HepG2 (cell line): ENCODE results near the gene CLDND2. TPM values are rescaled to one million over a fixed set of nuclear protein-coding genes. Genes with fewer than 3 reads are reported as not detected.
A peak's percentile ranks its signal among the peaks of the same experiment; 100 is the strongest.

Experiments used
- CTCF ChIP-seq: sonication (generic); formaldehyde crosslinking; IDR thresholded peaks from 2 replicates; pipeline ENCODE4 v1.5.0; 2020; ENCODE audit warnings: mild to moderate bottlenecking, missing genetic modification reagents, moderate library complexity
- DMAP1 ChIP-seq: IDR thresholded peaks from 2 replicates; pipeline ENCODE4 v1.6.1; 2016
- GPN1 ChIP-seq: sonication (generic); formaldehyde crosslinking; IDR thresholded peaks from 2 replicates; pipeline ENCODE4 v1.5.1; 2020; ENCODE audit warnings: missing genetic modification reagents, borderline replicate concordance
- HINFP ChIP-seq: sonication (generic); formaldehyde crosslinking; IDR thresholded peaks from 2 replicates; pipeline ENCODE4 v1.4.0; 2020; ENCODE audit warnings: low read depth, mild to moderate bottlenecking, missing genetic modification reagents
- HMG20B ChIP-seq: conservative IDR thresholded peaks from 2 replicates; pipeline ENCODE4 v1.6.1; 2016; ENCODE audit warnings: missing genetic modification reagents, missing compliant biosample characterization
- MNT ChIP-seq: fragments of 450-650 bp; IDR thresholded peaks from 2 replicates; pipeline ENCODE4 v1.6.1; 2016
- NCOR1 ChIP-seq: fragments of 200-600 bp; sonication (generic); IDR thresholded peaks from 2 replicates; pipeline ENCODE4 v1.7.0; 2017; ENCODE audit warnings: antibody characterized with exemption, low read length, borderline replicate concordance
- PATZ1 ChIP-seq: sonication (generic); formaldehyde crosslinking; IDR thresholded peaks from 2 replicates; pipeline ENCODE4 v1.4.0; 2020; ENCODE audit warnings: missing genetic modification reagents
- PHF21A ChIP-seq: sonication (generic); formaldehyde crosslinking; IDR thresholded peaks from 2 replicates; pipeline ENCODE4 v1.5.0; 2020; ENCODE audit warnings: mild to moderate bottlenecking, missing genetic modification reagents
- POLR2G ChIP-seq: fragments of 200-400 bp; formaldehyde crosslinking; IDR thresholded peaks from 2 replicates; pipeline ENCODE4 v1.6.1; 2018; ENCODE audit warnings: mild to moderate bottlenecking, low read depth, low read length, moderate library complexity
- PRPF4 ChIP-seq: fragments of 200-400 bp; formaldehyde crosslinking; IDR thresholded peaks from 2 replicates; pipeline ENCODE4 v1.6.1; 2016; ENCODE audit warnings: low read length, low read depth; ENCODE audit not compliant: poor library complexity, severe bottlenecking
- RXRB ChIP-seq: IDR thresholded peaks from 2 replicates; pipeline ENCODE4 v1.6.1; 2016; ENCODE audit warnings: borderline replicate concordance, missing genetic modification reagents, missing compliant biosample characterization
- SATB2 ChIP-seq: sonication (generic); formaldehyde crosslinking; IDR thresholded peaks from 2 replicates; pipeline ENCODE4 v1.5.0; 2020; ENCODE audit warnings: missing genetic modification reagents
- TCF12 ChIP-seq, 2 experiments: fragments of 450-650 bp in 1 of 2; sonication (generic) in 1 of 2; formaldehyde crosslinking in 1 of 2; IDR thresholded peaks; 2 replicates each; pipeline versions ENCODE4 v1.6.1 to v1.8.0; 2017 to 2022; ENCODE audit warnings: antibody characterized with exemption in 1 of 2, mild to moderate bottlenecking in 1 of 2, missing genetic modification reagents in 1 of 2, moderate library complexity in 1 of 2
- THYN1 ChIP-seq: sonication (generic); formaldehyde crosslinking; IDR thresholded peaks from 2 replicates; pipeline ENCODE4 v1.8.1; 2023; ENCODE audit warnings: low read depth, mild to moderate bottlenecking, moderate library complexity, missing genetic modification reagents, borderline replicate concordance
- XRCC5 ChIP-seq: fragments of 200-400 bp; formaldehyde crosslinking; optimal IDR thresholded peaks from 2 replicates; pipeline ENCODE3; 2017; ENCODE audit warnings: mild to moderate bottlenecking, low read length
- ZMYM4 ChIP-seq: sonication (generic); formaldehyde crosslinking; IDR thresholded peaks from 2 replicates; pipeline ENCODE4 v1.8.1; 2023; ENCODE audit warnings: mild to moderate bottlenecking, missing genetic modification reagents
- ZNF12 ChIP-seq: sonication (generic); formaldehyde crosslinking; IDR thresholded peaks from 2 replicates; pipeline ENCODE4 v1.5.0; 2020; ENCODE audit warnings: missing genetic modification reagents
- ZNF225 ChIP-seq: sonication (generic); formaldehyde crosslinking; IDR thresholded peaks from 2 replicates; pipeline ENCODE4 v1.4.0; 2020; ENCODE audit warnings: mild to moderate bottlenecking, missing genetic modification reagents
- ZNF274 ChIP-seq: sonication (generic); formaldehyde crosslinking; IDR thresholded peaks from 2 replicates; pipeline ENCODE4 v1.5.1; 2020; ENCODE audit warnings: mild to moderate bottlenecking, missing genetic modification reagents
- ZNF432 ChIP-seq: sonication (generic); formaldehyde crosslinking; IDR thresholded peaks from 2 replicates; pipeline ENCODE4 v1.5.0; 2020; ENCODE audit warnings: missing genetic modification reagents, mild to moderate bottlenecking, borderline replicate concordance
- ZNF639 ChIP-seq: conservative IDR thresholded peaks from 2 replicates; pipeline ENCODE4 v1.6.1; 2018; ENCODE audit warnings: missing genetic modification reagents
- polyA plus RNA-seq, 8 experiments: library from polyadenylated mRNA; depleted of rRNA in 3 of 8; stranded (reverse) in 7 of 8; unstranded in 1 of 8; fragments of >200 nt; fragmentation: Illumina TruSeq in 4 of 8; extraction: Trizol in 4 of 8; gene quantifications; 2 replicates each; pipeline versions ENCODE4 v1.2.1 to v1.2.3, GENCODE V29; 2011 to 2016; ENCODE audit warnings: low read depth in 4 of 8, missing spikeins in 1 of 8, mixed read lengths in 1 of 8; ENCODE audit not compliant: insufficient read depth in 1 of 8
- total RNA-seq, 5 experiments: library from RNA; depleted of rRNA; stranded (reverse); fragments of >200 nt; fragmentation: Illumina TruSeq; extraction: Trizol; gene quantifications; 2 replicates each; pipeline ENCODE4 v1.2.3, GENCODE V29; 2016; ENCODE audit warnings: low read depth in 1 of 5

The CLDND2 gene
- total and polyA plus RNA-seq, 2 of the 13 experiments (the other 11 are each of a cell fraction or from before 2014, with no cell fraction given): 0.84 to 1.8 TPM

- TF ChIP-seq MNT: no peak
- TF ChIP-seq PATZ1 (CRISPR knock-in tag): peak; percentile 98
- no peak for TF ChIP-seq ZNF432 (CRISPR knock-in tag)
- peak; percentile 88 for TF ChIP-seq POLR2G
- no peak for TF ChIP-seq PHF21A
- TF ChIP-seq PRPF4: no peak
- 0 out of 2 replicates have a peak, but pooled peaks have one; percentile 5 for TF ChIP-seq ZNF12 (CRISPR knock-in tag)
- TF ChIP-seq HMG20B: 0 out of 2 replicates have a peak, but pooled peaks have one; percentile 4
- TF ChIP-seq GPN1 (CRISPR knock-in tag): no peak
- TF ChIP-seq ZNF639 (CRISPR knock-in tag): no peak; the same call in 1 of the 2 replicates
- no peak for TF ChIP-seq ZNF225
- TF ChIP-seq RXRB (CRISPR knock-in tag): peak; percentile 75
- TF ChIP-seq THYN1 (CRISPR knock-in tag): no peak
- peak; percentile 46; the same call in 1 of the 2 replicates for TF ChIP-seq DMAP1
- no peak for TF ChIP-seq ZMYM4 (CRISPR knock-in tag)
- peak; percentile 47; the same call in 1 of the 2 replicates for TF ChIP-seq HINFP (CRISPR knock-in tag)
- peak; percentile 63 for TF ChIP-seq CTCF (CRISPR knock-in tag)
- TF ChIP-seq NCOR1: no peak; the same call in 1 of the 2 replicates
- TF ChIP-seq TCF12 (IDR thresholded peaks at IDR 0.05): no peak
- TF ChIP-seq TCF12 (CRISPR knock-in tag; IDR thresholded peaks at IDR 0.05): no peak
- TF ChIP-seq SATB2 (CRISPR knock-in tag): no peak
- TF ChIP-seq ZNF274 (CRISPR knock-in tag): peak; percentile 84
- peak; percentile 53 for TF ChIP-seq XRCC5
Observed at GRCh38 chr19:51354103-51354741, 14.6 kb downstream of the CLDND2 start (continued).
